K562 (cell line): Measurements from ENCODE around the gene AHCYL2. TPM values are rescaled to one million over a fixed set of nuclear protein-coding genes. Genes with fewer than 3 reads are reported as not detected.

Experiments used
- CBFA2T3 ChIP-seq: fragments of 450-650 bp; IDR thresholded peaks from 2 replicates; pipeline ENCODE4 v1.6.1; 2017
- DDX20 ChIP-seq: fragments of 450-650 bp; IDR thresholded peaks from 2 replicates; pipeline ENCODE4 v1.6.1; 2016; ENCODE audit warnings: missing genetic modification characterization, low read depth, mild to moderate bottlenecking, missing compliant biosample characterization, moderate library complexity
- EWSR1 ChIP-seq: fragments of 450-650 bp; IDR thresholded peaks from 2 replicates; pipeline ENCODE4 v1.6.1; 2018; ENCODE audit warnings: borderline replicate concordance, mild to moderate bottlenecking, low read depth, moderate library complexity; ENCODE audit not compliant: partially characterized antibody
- GTF3C2 ChIP-seq: IDR thresholded peaks from 3 replicates; pipeline ENCODE4 v1.6.1; 2011; ENCODE audit warnings: borderline replicate concordance, mild to moderate bottlenecking, moderate library complexity; ENCODE audit not compliant: insufficient read length; ENCODE audit errors: extremely low read depth
- HSF4 ChIP-seq: fragments of 250-450 bp; sonication (Bioruptor Pico); IDR thresholded peaks from 2 replicates; pipeline ENCODE4 v2.1.2; 2022; ENCODE audit warnings: mild to moderate bottlenecking, moderate library complexity, borderline replicate concordance
- IFI16 ChIP-seq: fragments of 250-450 bp; sonication (Bioruptor Pico); IDR thresholded peaks from 2 replicates; pipeline ENCODE4 v2.1.2; 2022; ENCODE audit warnings: mild to moderate bottlenecking, inconsistent platforms
- KLF13 ChIP-seq: fragments of 450-650 bp; IDR thresholded peaks from 2 replicates; pipeline ENCODE4 v1.6.1; 2016; ENCODE audit warnings: missing genetic modification characterization, low read depth, mild to moderate bottlenecking, missing compliant biosample characterization, moderate library complexity, borderline replicate concordance
- MAFG ChIP-seq: fragments of 450-650 bp; conservative IDR thresholded peaks from 2 replicates; pipeline ENCODE4 v1.6.1; 2016; ENCODE audit warnings: missing genetic modification characterization, missing compliant biosample characterization
- NCOR1 ChIP-seq: fragments of 450-650 bp; IDR thresholded peaks from 2 replicates; pipeline ENCODE4 v1.6.1; 2016; ENCODE audit warnings: mild to moderate bottlenecking, moderate library complexity
- RUNX1 ChIP-seq: sonication (generic); IDR thresholded peaks from 2 replicates; pipeline ENCODE4 v1.6.1; 2016; ENCODE audit warnings: antibody characterized with exemption, low read depth
- SIN3A ChIP-seq, 2 experiments: fragments of 150-350 bp in 1 of 2; IDR thresholded peaks; 2 replicates each; pipeline ENCODE4 v1.6.1; 2011 to 2016; ENCODE audit warnings: borderline replicate concordance in 2 of 2, low read depth in 2 of 2, low read length in 2 of 2, mild to moderate bottlenecking in 2 of 2, moderate library complexity in 2 of 2; ENCODE audit not compliant: control insufficient read depth in 1 of 2
- STAT6 ChIP-seq: sonication (generic); formaldehyde crosslinking; IDR thresholded peaks from 2 replicates; pipeline ENCODE4 v1.8.1; 2023; ENCODE audit warnings: mild to moderate bottlenecking, missing genetic modification reagents
- XRCC5 ChIP-seq: fragments of 200-400 bp; formaldehyde crosslinking; IDR thresholded peaks from 2 replicates; pipeline ENCODE4 v1.6.1; 2017; ENCODE audit warnings: low read depth, mild to moderate bottlenecking, low read length
- ZNF3 ChIP-seq: fragments of 250-450 bp; sonication (Bioruptor Pico); IDR thresholded peaks from 2 replicates; pipeline ENCODE4 v1.5.0; 2021; ENCODE audit warnings: mild to moderate bottlenecking, moderate library complexity
- ZNF395 ChIP-seq: fragments of 200-800 bp; sonication (Bioruptor generic); IDR thresholded peaks from 2 replicates; pipeline ENCODE4 v1.6.1; 2017; ENCODE audit warnings: missing genetic modification characterization, missing compliant biosample characterization
- polyA plus RNA-seq, 8 experiments: library from polyadenylated mRNA; depleted of rRNA in 4 of 8; stranded (reverse) in 5 of 8; unstranded in 3 of 8; fragments of >200 nt; fragmentation: Nextera tagmentation in 2 of 8; fragmentation: Illumina TruSeq in 1 of 8; extraction: Ambion mirVana in 2 of 8; extraction: Trizol in 1 of 8; gene quantifications; 2 replicates each; pipeline versions ENCODE4 v1.2.1 to v1.2.3, GENCODE V29; 2011 to 2014; ENCODE audit warnings: inconsistent platforms in 1 of 8, missing spikeins in 1 of 8
- total RNA-seq, 7 experiments: library from RNA; depleted of rRNA in 6 of 7; stranded (reverse); fragments of >200 nt in 6 of 7; fragmentation: Illumina TruSeq in 2 of 7; extraction: Trizol in 2 of 7; gene quantifications; 2 replicates each; pipeline versions ENCODE4 v1.2.1 to v1.2.3, GENCODE V29; 2011 to 2021; ENCODE audit warnings: low replicate concordance in 1 of 7
- TF ChIP-seq, protein P1 (sequence below), 2 experiments: fragments of 250-450 bp in 1 of 2; fragments of 450-650 bp in 1 of 2; sonication (Bioruptor Pico) in 1 of 2; IDR thresholded peaks; 2 replicates each; pipeline versions ENCODE4 v1.6.1 to v1.8.0; 2016 to 2021; ENCODE audit warnings: mild to moderate bottlenecking in 2 of 2, moderate library complexity in 2 of 2, missing compliant biosample characterization in 1 of 2, missing genetic modification characterization in 1 of 2
- TF ChIP-seq, protein P2 (sequence below), 2 experiments: fragments of 450-650 bp in 1 of 2; sonication (generic) in 1 of 2; formaldehyde crosslinking in 1 of 2; IDR thresholded peaks in 1 of 2; conservative IDR thresholded peaks in 1 of 2; 2 replicates each; pipeline versions ENCODE4 v1.6.1 to v1.8.1; 2016 to 2023; ENCODE audit warnings: mild to moderate bottlenecking in 2 of 2, moderate library complexity in 2 of 2, inconsistent platforms in 1 of 2, missing genetic modification reagents in 1 of 2

The AHCYL2 gene
- total and polyA plus RNA-seq, 9 of the 15 experiments (the other 6 are each of a cell fraction or from before 2014, with no cell fraction given): 0.93 to 10.5 (median 5.2) TPM

- TF ChIP-seq GTF3C2: no peak
- no peak for TF ChIP-seq ZNF395 (CRISPR knock-in tag)
- TF ChIP-seq, protein P1, sequence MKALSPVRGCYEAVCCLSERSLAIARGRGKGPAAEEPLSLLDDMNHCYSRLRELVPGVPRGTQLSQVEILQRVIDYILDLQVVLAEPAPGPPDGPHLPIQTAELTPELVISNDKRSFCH (CRISPR knock-in tag; IDR thresholded peaks at IDR 0.05): no peak
- TF ChIP-seq, protein P1 (tag; IDR thresholded peaks at IDR 0.05): no peak
- TF ChIP-seq EWSR1: no peak
- TF ChIP-seq KLF13 (tag): no peak
- no peak for TF ChIP-seq ZNF3 (CRISPR knock-in tag)
- TF ChIP-seq STAT6: no peak
- TF ChIP-seq, protein P2, sequence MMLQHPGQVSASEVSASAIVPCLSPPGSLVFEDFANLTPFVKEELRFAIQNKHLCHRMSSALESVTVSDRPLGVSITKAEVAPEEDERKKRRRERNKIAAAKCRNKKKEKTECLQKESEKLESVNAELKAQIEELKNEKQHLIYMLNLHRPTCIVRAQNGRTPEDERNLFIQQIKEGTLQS (IDR thresholded peaks at IDR 0.05): peak; percentile 58; the same call in 1 of the 2 replicates
- TF ChIP-seq, protein P2 (CRISPR knock-in tag; conservative IDR thresholded peaks at IDR 0.05): no peak
- TF ChIP-seq DDX20 (tag): no peak
- TF ChIP-seq CBFA2T3: peak; percentile 86
- no peak for TF ChIP-seq HSF4
- TF ChIP-seq NCOR1: peak; percentile 67
- no peak for TF ChIP-seq SIN3A (IDR thresholded peaks at IDR 0.05; ENCODE audit: borderline replicate concordance in 2 of 2, control insufficient read depth in 1 of 2, low read depth in 2 of 2, low read length in 2 of 2)
- TF ChIP-seq MAFG (tag): 0 out of 2 replicates have a peak, but pooled peaks have one; percentile 19
- TF ChIP-seq IFI16 (CRISPR knock-in tag): no peak
- TF ChIP-seq RUNX1: no peak
- no peak for TF ChIP-seq XRCC5
Observed at GRCh38 chr7:129423700-129424410, 199.0 kb downstream of the AHCYL2 start (continued).
